NCI-H345 treated with DMSO at 0.1 percent for 48 hours (cell line): ENCODE measurements around the gene COTL1.

Experiments used
- DNase-seq: peaks from one replicate; lab custom pipeline; 2025; ENCODE audit not compliant: unreplicated experiment; lab: John Stamatoyannopoulos, UW

Gene COTL1

DNA sequence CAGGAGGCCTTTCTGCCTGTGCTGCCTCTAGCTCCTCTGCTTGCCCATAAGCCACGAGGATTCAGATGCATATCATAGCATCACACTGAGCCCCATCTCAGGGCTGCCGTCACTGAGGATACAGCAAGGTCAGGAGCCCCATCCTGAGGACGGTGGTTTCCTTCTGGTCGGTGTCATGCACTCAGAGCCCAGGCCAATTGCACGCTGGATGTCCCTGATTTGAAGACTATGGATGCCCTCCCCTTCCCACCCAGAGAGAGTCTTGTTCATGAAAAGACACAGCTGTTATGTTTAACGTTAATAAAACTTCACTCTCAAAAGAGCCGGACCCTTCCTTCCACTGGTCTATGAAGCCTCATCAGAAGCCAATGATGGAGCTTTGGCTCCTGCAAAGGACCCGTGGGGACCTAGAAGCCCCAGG lies 19.9 kb downstream of the COTL1 start:
- DNase-seq, result no peak

DNA sequence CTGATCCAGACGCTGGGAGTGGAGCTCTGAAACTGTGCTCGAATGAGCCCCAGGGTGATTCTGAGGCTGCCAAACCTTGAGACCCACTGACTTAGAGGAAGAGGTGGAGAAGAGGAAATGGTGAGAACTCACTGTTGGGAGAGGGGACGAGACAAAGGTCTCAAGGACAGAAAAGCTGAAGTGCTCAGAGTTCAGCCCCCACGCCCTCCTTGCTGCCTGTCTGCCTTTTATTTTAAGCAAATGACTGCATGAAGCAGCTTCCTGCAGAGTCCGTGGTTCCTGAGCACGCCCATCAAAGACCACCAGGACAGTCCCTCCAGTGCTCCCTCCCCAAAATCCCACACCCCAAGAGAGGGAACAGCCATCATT lies 20.4 kb downstream of the COTL1 start:
- no peak for DNase-seq

DNA sequence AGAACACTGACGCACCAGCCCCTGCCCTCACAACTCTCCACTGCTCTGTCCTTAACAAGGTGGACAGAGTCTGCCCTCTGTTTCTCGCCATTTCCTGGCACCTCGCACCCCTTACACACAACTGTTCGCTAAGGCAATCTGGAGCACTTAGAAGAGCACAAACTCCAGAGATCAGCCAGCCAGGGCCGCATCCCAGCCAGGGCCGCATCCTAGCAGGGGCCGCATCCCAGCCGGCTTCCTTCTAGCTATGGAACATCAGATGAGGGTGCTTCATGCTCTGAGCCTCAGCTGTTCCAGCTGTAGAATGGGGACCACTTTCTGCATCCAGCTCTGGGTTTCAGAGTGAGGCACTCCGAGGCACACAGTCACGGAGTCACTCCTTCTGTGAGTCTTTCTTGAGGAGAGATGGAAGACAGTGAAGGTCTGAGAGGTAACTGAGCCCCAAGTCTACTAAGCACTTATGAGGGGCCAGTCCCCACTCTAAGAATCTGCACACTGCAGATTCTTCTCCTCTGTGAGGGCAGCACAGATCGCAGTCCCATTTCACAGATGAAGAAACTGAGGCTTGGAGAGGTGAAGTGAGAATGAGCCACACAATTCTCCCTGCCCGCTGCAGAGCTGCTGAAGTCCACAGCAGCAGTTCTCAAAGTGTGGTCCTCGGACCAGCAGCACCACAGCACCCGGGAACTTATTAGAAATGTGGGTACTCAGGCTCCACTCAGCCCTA lies 20.9 kb downstream of the COTL1 start:
- DNase-seq, result no peak

DNA sequence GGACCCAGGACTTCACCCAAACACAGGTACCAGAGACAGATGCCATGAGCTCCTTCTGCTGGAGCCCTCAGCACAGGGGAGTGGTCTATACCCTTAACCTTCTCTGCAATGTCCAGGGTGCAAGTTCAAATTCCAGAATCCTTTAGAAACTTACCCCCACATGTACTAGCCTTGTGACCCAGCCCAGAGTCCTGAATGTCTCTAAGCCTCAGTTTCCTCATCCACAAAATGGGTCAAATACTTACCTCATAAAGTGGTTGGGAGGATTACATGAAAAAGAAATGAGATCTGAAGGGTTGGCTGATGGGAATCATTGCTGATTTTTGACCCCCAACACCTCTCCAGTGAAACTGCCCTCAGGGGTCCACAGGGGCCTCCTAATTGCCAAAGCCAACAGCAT lies 21.7 kb downstream of the COTL1 start:
- DNase-seq, result no peak

DNA sequence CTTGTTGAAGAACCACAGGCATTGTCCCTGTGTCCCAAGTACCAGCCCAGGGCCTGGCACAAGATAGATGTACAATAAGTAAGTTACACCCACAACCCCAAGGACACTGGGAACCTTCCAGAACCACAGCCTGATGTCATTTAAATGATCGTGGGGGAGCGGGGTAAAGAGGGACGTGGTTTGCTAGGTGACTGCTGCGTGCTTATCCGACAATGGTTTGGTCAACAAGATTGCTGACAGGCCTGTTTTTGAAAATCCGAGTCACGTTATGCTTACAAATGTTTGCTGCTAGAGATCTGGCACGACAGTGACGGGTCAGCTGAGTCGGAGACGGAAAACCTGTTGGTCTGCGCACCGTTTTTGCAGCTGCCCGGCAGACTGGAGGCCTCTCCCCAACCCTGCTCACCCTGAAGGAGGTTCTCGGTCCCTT lies 22.8 kb downstream of the COTL1 start:
- DNase-seq, result no peak

DNA sequence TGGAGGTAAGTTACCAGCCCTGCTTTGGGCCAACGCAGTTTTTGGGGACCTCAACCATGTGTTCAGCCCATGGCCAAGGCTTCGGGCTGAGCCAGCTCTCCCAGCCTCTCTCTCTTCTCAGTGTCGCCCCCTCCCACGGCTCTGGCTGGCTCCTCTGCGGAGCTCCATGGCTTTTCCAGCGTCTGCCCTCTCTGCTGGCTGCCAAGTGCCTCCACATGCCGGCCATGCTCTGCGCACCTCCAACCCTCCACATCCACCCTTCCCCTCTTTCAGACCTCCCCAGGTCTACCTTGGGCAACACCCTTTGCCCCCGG lies 23.2 kb downstream of the COTL1 start:
- DNase-seq, result no peak

DNA sequence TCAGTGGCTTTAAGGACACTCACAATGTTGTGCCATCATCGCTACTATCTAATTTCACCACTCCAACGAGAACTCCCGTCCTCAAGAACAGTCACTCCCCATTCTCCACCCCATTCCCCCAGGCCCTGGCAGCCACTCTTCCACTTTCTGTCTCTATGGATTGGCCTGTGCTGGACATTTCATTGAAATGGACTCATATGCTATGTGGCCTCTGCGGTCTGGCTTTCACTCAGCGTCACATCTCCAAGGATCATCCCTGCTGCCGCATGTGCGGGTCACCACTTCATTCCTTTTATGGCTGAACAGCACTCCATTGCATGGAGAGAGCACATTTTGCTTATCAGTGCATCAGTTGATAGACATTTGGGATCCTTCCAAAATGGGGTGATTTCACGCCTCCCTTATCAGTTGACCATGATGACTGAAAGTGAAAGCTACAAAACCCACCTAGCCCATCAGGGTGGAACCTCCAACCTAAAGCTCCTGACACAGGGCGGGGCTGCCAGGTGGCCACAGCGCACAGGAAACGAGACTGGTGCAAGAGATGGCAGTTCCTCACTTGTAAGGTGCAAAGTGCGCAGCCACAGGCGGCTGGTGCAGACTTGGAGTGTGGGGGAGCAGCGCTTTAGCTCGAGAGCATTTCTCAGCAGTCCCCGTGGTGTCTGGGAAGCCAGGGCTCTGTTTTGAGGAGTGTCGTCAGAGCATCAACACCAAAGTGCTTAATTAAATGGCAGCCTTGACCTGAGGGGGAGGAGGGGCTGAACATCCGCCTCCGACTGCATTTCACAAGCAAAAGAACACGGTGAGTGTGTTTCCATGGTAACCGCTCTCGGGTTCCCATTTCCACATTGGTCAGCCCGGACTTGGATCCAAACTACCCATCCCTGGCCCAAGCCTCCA lies 23.8 kb downstream of the COTL1 start:
- no peak for DNase-seq

DNA sequence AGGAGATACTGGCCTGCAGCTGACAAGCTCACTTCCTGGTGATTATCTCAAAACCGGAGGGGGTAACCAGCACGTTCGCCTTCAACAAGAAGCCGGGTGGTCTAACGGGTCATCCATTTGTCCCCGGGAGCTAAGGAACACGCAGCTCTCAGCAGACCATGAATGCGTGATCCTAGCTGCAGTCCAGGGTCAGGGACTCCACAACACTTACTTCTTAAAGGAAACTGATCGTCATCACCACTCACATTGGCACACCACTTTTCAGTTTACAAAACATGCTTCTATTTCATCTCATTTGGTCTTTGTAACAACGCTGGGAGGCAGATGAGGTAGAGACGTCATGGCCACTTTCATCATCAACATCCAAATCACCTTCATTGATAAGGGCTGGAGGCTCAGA lies 25.2 kb downstream of the COTL1 start:
- DNase-seq, result no peak

DNA sequence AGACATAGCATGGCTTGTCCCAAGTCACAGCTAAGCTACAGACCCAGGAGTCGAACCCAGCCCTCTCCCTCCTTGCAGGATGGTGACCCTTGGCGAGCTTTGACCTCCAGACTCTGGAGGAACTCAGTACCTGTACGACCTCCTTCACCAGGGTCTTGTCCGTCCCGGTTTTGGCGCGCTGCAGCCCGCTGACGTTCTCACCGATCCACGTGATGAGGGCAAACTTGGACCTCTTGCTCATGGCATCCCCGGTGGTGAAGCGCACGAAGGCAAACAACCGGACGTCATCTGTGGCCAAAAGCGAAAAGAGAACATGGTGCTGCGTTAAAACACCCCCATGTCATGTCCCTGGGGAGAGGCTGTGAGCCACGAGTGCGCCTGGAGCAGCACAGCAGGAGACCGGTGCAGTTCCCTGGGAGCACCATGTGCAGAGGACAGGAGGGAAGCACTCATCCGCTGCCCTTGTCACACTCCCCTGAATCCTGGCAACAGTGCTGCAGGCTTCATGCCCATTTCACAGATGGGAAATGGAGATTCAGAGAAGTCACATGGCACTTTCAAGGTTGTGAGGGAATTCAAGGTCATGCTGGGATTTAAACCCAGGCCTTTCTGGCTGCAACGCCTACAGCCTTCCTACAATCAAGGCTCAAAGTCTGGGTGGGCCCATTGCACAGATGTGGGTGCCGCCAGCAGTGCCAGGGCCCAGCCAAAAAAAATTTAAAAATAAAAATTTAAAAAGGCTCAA lies 27.7 kb downstream of the COTL1 start:
- no peak for DNase-seq

DNA sequence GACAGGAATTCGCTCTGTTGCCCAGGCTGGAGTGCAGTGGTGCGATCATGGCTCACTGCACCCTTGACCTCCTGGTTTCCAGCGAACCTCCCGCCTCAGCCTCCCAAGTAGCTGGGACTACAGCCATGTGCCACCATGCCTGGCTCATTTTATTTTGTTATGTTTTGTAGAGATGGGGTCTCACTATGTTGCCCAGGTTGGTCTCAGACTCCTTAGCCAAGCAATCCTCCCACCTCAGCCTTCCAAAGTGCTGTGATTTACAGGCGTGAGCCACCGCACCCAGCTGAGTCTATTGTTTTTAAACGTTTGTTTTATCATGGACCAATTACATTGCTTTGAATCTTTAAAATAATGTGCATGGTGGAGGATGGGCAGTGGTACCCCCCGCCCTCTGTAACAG lies 28.9 kb downstream of the COTL1 start:
- DNase-seq, result no peak

DNA sequence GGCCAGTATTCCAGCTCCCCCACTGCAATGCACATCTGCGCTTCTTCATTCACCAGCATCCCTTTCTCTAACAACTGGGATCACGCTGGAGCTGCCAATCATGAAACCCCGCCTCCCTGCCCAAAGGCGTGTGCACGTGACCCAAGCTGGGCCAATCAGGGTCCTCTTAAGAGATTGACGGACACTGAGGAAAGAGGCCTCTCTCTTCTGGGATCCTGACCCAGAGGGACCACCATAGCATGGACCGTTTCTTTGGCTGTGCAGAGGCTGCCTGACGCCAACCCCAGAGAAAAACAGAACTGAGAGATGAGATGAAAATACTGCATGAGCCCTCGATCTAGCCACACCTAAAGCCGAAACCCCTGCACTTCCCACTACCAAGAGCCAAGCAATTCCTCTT lies 32.0 kb downstream of the COTL1 start:
- DNase-seq, result no peak

DNA sequence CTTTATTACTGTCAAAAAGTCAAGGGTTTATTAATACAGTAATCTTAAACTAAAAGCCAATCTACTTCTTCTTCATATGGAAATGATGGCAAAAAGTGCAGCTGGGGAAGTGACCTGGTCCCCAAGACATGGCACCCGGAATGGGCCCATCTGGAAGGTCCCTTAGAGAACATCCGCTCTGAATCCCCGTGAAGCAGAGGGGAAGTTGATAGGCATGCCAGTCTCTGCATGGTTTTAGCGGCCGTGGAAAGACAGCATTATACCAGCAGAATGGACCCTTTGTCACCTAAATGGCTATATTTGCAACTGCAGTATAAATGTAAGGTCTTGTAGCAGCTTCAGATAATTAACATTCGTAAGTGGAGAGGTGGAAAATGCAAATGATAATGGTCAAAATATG lies 32.4 kb downstream of the COTL1 start:
- DNase-seq, result no peak

DNA sequence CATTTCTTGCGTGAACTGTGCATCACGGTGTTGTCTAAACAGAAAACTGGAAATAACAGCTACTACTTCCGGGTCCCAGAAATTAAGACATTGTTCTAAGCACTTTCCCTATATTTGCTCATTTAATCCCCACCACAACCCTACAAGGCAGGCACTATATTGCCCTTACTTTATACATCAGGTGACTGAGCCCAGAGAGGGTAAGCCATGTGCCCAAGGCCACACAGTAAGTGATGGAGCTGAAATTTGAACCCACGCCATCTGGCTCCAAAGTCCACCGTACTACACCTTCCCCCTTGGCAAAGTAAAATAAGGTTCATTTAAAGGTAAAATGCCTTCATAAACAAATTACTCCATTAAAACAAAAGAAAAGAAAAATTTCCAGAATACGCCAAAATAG lies 33.2 kb downstream of the COTL1 start:
- no peak for DNase-seq

DNA sequence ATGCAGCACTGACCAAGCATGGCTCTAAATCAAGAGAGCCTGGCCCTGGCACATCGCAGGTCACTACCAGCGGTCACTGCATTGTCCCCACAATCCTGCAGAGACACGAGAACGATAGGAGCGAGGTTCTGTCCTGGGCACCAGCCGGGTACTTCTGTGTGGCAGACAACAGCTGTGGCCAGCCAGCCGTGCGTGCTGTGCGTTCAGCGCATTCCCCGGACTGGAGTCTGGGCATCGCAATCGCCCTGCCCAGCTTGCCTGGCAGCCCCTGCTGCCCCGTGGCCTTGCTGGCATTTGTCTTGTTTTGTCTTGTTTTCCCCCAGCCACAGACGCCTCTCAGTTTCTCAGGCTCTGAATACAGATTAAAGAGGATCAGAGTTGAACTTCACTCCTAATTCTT lies 33.9 kb downstream of the COTL1 start:
- DNase-seq, result no peak

DNA sequence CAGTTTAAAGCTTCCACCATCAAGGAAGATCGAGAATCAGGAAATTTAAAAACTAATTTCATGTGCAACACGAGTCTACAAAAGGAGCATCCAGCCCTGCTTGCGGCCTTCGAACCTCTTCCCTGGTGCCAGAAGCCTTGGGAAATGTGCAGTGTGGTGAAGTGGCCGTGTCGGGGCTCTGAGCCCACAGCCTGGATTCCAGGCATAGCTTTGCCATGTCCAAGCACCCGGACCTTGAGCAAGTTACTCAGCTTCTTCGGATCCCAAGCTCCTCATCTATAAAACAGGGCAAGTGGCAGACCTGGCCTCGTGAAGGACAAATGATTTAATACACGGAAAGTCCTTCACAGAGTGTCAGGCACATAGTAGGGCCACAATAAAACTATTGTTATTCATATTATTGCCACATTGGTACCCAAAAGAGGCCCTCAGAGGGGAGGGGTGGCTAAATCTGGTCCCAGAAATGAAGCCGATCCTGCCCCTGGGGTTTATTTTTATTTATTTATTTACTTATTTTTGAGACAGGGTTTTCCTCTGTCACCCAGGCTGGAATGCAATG lies 34.8 kb downstream of the COTL1 start:
- DNase-seq, result no peak

DNA sequence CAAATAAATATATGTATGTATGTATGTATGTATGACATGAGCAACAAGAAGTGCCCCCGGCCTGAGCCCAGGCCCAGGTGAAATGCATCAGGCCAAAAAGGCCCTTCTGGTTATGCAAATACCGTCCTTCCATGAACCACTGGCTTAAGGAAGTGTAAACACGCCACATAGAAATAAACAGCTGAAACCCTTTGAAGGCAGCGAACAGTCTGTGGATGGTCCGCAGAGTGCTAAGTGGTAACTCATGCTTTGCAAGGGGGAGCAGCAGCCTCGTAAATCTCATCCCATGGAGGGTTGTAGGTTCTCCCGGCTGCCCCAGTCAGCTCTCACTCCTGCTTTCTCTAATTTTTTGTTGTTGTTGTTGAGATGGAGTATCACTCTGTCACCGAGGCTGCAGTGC lies 36.7 kb downstream of the COTL1 start:
- no peak for DNase-seq

DNA sequence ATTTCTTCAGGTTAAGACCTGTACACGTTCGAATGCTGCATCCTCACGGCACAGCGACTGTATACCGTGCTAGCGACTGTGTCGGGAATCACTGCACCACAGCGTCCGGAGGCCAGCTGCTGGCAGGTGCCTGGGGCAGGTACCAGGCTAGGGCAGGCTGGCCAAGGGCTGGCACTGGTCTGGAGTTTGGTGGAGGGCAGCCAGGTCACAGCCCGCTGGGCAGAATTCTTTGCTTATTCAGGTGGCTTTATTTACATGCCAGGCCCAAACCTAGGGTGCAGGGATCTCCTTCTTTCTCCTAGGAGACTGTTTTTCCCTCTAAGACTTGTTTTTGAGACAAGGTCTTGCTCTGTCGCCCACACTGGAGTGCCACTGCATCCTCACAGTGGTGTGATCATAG lies 37.9 kb downstream of the COTL1 start:
- no peak for DNase-seq

DNA sequence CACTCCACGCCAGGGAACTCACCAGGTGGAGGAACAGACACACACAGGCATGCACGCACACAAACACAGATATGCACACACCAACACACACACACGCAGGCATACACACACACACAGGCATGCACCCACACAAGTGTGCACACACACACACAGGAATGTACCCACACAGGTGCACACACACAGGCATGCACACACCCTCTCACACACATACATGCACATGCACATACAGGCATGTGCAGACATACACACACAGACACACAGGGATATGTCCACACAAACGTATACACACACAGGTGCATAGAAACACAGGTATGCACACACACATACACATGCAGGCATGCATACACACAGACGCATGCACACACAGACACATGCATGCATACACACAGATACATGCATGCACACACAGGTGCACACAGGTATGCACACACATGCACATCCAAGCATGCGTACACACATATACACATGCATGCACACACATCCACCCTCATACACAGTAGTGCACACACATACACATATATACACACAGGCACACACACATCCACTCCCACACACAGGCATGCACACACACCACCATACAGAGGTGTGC lies 39.2 kb downstream of the COTL1 start:
- DNase-seq, result no peak

DNA sequence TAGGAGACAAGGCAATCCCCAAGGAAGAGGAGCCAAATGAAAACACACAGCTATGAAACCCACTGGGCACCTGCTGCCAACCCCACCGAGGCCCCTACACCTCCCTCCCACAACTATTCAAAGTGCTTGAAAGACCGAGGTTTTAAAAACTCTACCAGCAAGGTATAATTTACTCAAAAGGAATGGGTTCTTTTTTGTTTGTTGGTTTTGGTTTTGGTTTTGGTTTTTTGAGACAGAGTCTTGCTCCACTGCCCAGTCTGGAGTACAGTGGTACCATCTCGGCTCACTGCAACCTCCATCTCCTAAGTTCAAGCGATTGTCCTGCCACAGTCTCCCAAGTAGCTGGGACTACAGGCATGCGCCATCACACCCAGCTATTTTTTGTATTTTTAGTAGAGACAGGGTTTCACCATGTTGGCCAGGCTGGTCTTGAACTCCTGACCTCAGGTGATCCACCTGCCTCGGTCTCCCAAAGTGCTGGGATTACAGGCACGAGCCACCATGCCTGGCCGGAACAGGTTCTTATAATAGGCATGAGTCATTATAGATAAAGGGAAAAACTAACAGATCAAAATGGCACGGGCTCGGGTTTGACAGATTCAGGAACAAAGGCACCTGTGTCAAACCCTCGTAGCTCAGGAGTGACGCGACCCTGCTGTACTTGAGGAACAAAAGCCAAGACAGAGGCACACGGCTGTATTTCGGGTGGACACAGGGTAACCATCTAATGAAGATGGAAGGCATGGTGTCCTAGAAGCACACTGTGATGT lies 40.7 kb downstream of the COTL1 start:
- DNase-seq, result no peak

DNA sequence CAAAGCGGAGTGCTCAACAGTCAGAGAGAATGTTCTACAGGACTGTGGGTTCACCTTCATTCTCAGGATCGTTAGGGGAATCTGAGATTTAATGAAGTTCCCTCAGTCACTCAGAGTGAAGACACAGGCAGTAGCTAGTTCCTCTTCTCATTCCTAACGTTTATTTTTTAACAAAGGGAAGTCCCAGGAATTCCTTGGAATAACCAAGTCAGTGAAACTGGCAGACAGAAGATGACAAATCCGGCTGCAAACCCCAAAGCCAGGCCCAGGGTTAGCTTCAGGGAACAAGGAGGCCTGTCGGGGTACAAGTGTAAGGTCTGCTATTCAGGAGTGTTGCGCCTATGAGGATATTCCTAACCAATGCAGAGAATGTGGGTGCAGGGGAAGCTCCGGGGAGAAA lies 42.0 kb downstream of the COTL1 start:
- DNase-seq, result no peak

DNA sequence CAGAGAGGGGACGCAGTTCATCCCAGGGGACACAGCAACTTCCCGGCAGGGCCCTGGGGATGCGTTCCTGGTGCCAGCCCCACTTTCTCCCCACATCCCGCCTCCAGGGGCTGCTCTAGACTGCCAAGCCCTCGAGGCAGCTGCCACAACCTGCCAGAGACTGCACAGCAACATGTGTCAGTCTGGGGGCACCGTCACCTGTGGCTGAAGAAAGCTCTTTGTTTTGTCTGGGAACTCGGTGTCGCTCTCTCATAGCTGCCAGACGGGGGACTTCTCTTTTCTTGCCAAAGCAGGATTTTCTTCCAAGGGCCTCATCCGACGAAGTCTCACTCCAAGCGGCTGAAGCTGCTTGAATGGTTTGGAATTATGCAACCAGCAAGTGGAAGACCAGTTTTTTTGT lies 43.7 kb downstream of the COTL1 start:
- no peak for DNase-seq
